Keratinocyte (primary cell): ENCODE results near the gene VN1R2. TPM values are rescaled to one million over a fixed set of nuclear protein-coding genes. Genes with fewer than 3 reads are reported as not detected.

ENCODE experiments used
- polyA plus RNA-seq, 5 experiments: library from polyadenylated mRNA; depleted of rRNA in 3 of 5; stranded (reverse) in 3 of 5; stranded (forward) in 1 of 5; unstranded in 1 of 5; fragments of >200 nt; gene quantifications; 1 replicate in 1 of 5; 2 replicates in 3 of 5; 3 replicates in 1 of 5; pipeline versions ENCODE4 v1.2.1 to v1.2.3, GENCODE V29; 2011 to 2012; ENCODE audit warnings: missing spikeins in 2 of 5, low read depth in 1 of 5, low replicate concordance in 1 of 5

Gene VN1R2
- polyA plus RNA-seq, 1 donor (not counting 4 experiments of a cell fraction or from before 2014, with no cell fraction given) = not detected

Other genes with a start within 250 kb of the VN1R2 start
- not detected in 3 replicates for gene ERVV-1, start 244.4 kb upstream of the VN1R2 start, polyA plus RNA-seq
- gene ERVV-2, start 213.6 kb upstream of the VN1R2 start, polyA plus RNA-seq = not detected in 3 replicates
- 10.2 to 14.4 TPM (median 12.6 TPM) in 3 replicates for gene ZNF160, start 154.9 kb upstream of the VN1R2 start, polyA plus RNA-seq
- gene ZNF415, start 125.4 kb upstream of the VN1R2 start, polyA plus RNA-seq = 4.2 to 7.5 TPM (median 5.2 TPM) in 3 replicates
- gene ZNF347, start 99.2 kb upstream of the VN1R2 start, polyA plus RNA-seq = 3.3 to 4.6 TPM (median 3.8 TPM) in 3 replicates
- gene ZNF665, start 64.9 kb upstream of the VN1R2 start, polyA plus RNA-seq = 2.2 to 4.3 TPM (median 2.7 TPM) in 3 replicates
- 14.0 to 22.2 TPM (median 16.8 TPM) in 3 replicates for gene ZNF677, start 3.4 kb upstream of the VN1R2 start, polyA plus RNA-seq
- not detected in 3 replicates for gene VN1R4, start 9.4 kb downstream of the VN1R2 start, polyA plus RNA-seq
- 2.5 to 4.4 TPM (median 3.5 TPM) in 3 replicates for gene ZNF845, start 75.5 kb downstream of the VN1R2 start, polyA plus RNA-seq
- gene ZNF525, start 107.4 kb downstream of the VN1R2 start, polyA plus RNA-seq = 6.7 to 9.5 TPM (median 9.5 TPM) in 3 replicates
- 4.6 to 5.9 TPM (median 5.2 TPM) in 3 replicates for gene ZNF765, start 136.9 kb downstream of the VN1R2 start, polyA plus RNA-seq
- 6.8 to 10.3 TPM (median 9.2 TPM) in 3 replicates for gene ZNF761, start 173.7 kb downstream of the VN1R2 start, polyA plus RNA-seq
- 1.5 to 2.5 TPM (median 2.1 TPM) in 3 replicates for gene ZNF813, start 209.4 kb downstream of the VN1R2 start, polyA plus RNA-seq